Lower lobe of right lung (tissue), 2 donors: Measurements from ENCODE around the gene MROH2B. TPM values are rescaled to one million over a fixed set of nuclear protein-coding genes. Genes with fewer than 3 reads are reported as not detected.

Source experiments
- ATAC-seq, 2 donors: fragments of 200-7000 bp; cut with Tn5 transposase; one replicate each; pipeline ENCODE4 v1.9.1; 2020 to 2022; ENCODE audit warnings: mild to moderate bottlenecking in 2 of 2, moderate library complexity in 2 of 2
- DNase-seq: peaks from one replicate; pipeline ENCODE4 v3.0.0-alpha.2; 2020
- H3K27ac ChIP-seq: fragments of 200-600 bp; one replicate; pipeline ENCODE4 v1.8.0; 2022
- H3K27me3 ChIP-seq: fragments of 200-600 bp; one replicate; pipeline ENCODE4 v1.8.0; 2022; ENCODE audit warnings: low read depth
- H3K36me3 ChIP-seq: fragments of 200-600 bp; one replicate; pipeline ENCODE4 v1.8.0; 2022; ENCODE audit warnings: mild to moderate bottlenecking
- H3K4me1 ChIP-seq: fragments of 200-600 bp; one replicate; pipeline ENCODE4 v1.8.0; 2022
- H3K4me3 ChIP-seq: fragments of 200-600 bp; one replicate; pipeline ENCODE4 v1.8.0; 2022; ENCODE audit warnings: mild to moderate bottlenecking
- H3K9me3 ChIP-seq: fragments of 200-600 bp; one replicate; pipeline ENCODE4 v1.8.0; 2022
- intact Hi-C: fragments of 100-400 bp; cut with DNase I; formaldehyde crosslinking; loops from one replicate; pipeline ENCODE4 v1.11.0; 2022
- total RNA-seq: library from RNA; stranded (reverse); fragmentation: NEBNext Ultra II Directional; extraction: Animal tissue kit (Norgen Biotek cat#: 25700); gene quantifications from one replicate; pipeline ENCODE4 v1.2.1, GENCODE V29; 2021
- TF ChIP-seq, protein P1 (sequence below): fragments of 200-600 bp; IDR thresholded peaks from one replicate; pipeline ENCODE4 v1.8.0; 2022; ENCODE audit warnings: antibody characterized with exemption, mild to moderate bottlenecking
- donor health status: DM: no; HTN: yes; CAD: no; lungs with severe emphysema.

MROH2B gene
- total RNA-seq, 1 donor from 2014 or later, result not detected

DNA sequence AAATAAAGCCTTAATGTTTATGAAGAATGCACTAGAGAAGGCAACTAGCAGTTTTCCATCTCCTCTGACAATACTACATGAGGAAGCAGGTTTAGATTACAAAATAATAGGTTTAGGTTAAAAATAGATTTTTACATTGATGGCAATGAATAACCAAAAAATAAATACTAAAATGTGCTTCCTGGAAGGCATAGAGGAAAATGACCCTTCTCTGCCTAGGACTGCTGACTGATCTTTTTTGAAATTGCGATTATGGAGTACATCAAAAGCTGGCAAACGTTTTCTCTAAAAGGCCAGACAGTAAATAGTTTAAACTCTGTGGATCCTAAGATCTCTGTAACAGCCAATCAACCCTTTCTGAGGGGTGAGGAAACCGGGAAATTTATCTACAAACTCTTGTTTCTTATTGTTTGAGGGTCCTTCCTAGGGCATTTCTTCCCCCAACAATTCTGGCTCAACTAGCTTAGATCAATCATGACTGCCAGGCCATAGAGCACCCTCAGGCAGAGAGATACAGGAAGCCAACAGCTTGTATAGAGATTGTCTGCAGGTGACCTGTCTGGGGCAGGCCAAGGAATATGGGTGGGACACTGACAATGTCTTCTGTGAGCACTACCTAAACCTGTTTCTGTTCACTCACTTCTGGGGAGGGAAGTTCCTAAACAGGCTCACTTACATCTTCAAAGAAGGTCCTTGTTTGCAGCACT is 67.3 kb downstream of the MROH2B start:
- Histone ChIP-seq H3K4me1 (no peaks in the 10 kb centered on the region), H3K4me3 (no peak overlapping the region), H3K27me3 (no peaks in the 10 kb centered on the region), H3K9me3 (no peaks in the 10 kb centered on the region), H3K27ac (no peak overlapping the region), H3K36me3 (no peaks in the 10 kb centered on the region)
- DNase-seq (no peak), ATAC-seq (no peak)
- TF ChIP-seq, protein P1, sequence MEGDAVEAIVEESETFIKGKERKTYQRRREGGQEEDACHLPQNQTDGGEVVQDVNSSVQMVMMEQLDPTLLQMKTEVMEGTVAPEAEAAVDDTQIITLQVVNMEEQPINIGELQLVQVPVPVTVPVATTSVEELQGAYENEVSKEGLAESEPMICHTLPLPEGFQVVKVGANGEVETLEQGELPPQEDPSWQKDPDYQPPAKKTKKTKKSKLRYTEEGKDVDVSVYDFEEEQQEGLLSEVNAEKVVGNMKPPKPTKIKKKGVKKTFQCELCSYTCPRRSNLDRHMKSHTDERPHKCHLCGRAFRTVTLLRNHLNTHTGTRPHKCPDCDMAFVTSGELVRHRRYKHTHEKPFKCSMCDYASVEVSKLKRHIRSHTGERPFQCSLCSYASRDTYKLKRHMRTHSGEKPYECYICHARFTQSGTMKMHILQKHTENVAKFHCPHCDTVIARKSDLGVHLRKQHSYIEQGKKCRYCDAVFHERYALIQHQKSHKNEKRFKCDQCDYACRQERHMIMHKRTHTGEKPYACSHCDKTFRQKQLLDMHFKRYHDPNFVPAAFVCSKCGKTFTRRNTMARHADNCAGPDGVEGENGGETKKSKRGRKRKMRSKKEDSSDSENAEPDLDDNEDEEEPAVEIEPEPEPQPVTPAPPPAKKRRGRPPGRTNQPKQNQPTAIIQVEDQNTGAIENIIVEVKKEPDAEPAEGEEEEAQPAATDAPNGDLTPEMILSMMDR, result no peak
- intact Hi-C loops, result no loop called here

DNA sequence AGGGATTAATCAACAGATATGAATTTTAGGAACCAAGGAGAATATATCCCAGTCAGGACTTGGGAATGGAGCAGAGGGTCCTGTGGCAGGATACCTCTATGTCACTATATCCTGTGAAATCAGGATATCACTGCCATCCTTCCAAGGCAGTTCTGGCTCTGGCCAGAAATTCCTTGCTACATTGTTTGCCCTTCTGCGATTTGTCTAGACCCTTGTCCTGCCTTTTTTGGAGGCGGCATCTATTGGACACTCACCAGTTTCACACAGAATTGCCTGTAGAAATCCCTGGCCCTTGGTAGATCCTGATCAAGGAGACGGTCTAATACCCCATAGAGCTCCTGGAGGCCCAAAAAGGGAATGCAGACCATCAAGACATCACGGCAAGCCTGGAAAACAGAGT is 71.2 kb downstream of the MROH2B start:
- no peaks in the 10 kb centered on the region for H3K9me3 ChIP-seq
- no peak overlapping the region for H3K4me3 ChIP-seq
- DNase-seq (no peak), ATAC-seq (no peak)
- intact Hi-C loops, result no loop called here
- TF ChIP-seq, protein P1, result no peak
- no peaks in the 10 kb centered on the region for H3K4me1 ChIP-seq
- H3K36me3 ChIP-seq, result no peaks in the 10 kb centered on the region
- H3K27me3 ChIP-seq, result no peaks in the 10 kb centered on the region
- no peak overlapping the region for H3K27ac ChIP-seq

DNA sequence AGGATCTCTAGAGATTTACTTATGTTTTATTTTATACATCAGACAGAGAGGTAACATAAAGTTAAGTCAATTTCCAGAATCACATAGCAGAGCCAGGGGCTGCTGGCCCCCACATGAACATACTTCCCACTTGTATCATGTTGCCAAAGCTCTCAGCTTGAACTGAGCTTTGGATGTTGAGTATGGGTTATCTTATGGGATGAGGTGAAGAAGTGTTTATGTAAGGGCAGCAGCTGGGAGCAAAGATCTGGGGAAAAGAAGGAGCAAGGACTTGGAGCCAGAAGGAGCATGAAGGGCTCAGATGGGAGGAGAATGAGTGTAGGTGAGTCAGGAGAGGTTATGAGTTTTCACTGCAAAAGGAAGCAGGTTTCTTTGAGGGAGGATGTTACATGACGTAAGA is 72.0 kb downstream of the MROH2B start:
- TF ChIP-seq, protein P1, result no peak
- Histone ChIP-seq H3K27me3 (no peaks in the 10 kb centered on the region), H3K27ac (no peak overlapping the region), H3K4me1 (no peaks in the 10 kb centered on the region), H3K36me3 (no peaks in the 10 kb centered on the region), H3K4me3 (no peak overlapping the region), H3K9me3 (no peaks in the 10 kb centered on the region)
- no peak for DNase-seq
- no peak for ATAC-seq
- intact Hi-C loops, result no loop called here

DNA sequence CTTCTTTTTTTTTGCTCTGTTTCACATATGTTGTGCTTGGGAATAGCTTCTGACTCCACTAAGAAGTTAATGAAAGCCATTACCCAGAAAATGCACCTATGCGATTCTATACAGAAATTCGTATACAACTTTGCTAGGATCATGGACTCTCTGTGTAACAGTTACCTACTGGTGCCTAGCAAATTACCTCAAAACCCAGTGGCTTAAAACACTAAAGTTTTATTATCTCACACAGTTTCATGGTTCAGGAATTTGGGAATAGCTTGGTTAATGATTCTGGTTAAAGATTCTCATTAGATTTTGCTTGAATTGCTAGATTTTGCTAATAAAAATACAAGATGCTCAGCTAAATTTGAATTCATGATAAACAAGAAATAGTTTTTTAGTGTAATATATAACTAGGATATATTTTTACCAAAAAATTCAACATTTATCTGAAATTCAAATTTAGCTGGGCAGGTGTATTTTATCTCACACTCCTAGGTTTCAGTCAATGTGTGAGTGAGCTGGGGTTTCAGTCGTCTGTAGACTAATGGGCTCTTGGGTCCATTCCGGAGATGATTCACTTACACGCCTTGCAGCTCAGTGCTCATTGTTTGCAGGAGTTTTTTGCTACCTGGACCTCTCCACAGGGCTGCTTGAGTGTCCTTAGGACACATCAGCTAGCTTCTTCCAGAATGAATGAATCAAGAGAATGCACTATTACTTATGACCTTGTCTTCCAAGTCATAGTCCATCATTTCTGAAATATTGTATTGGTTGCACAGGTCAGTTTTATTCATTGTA is 75.1 kb downstream of the MROH2B start:
- TF ChIP-seq, protein P1, result no peak
- no peaks in the 10 kb centered on the region for H3K9me3 ChIP-seq
- no peak overlapping the region for H3K4me3 ChIP-seq

DNA sequence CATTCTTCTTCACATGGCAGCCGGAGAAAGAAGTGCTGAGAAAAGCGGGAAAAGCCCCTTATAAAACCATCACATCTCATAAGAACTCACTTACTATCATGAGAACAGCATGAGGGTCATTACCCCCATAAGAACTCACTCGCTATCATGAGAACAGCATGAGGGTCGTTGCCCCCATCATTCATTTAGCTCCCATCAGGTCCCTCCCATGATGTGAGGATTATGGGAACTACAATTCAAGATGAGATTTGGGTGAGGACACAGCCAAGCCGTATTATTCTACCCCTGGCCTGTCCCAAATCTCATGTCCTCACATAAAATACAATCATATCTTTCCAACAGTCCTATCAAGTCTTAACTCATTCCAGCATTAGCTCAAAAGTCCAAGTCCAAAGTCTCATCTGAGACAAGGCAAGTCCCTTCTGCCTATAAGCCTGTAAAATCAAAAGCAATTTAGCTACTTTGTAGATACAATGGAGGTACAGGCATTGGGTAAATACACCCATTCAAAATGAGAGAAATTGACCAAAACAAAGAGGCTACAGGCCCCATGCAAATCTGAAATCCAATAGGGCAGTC is 79.1 kb downstream of the MROH2B start:
- Histone ChIP-seq H3K27ac (peak overlapping the region; percentile 68), H3K4me1 (peaks cover 21% of the 10 kb centered on the region), H3K4me3 (no peak overlapping the region), H3K9me3 (no peaks in the 10 kb centered on the region), H3K27me3 (no peaks in the 10 kb centered on the region), H3K36me3 (no peaks in the 10 kb centered on the region)
- DNase-seq (no peak), ATAC-seq (no peak)
- TF ChIP-seq, protein P1, result no peak
- intact Hi-C loops, result no loop called here

More for the DNA sequence above, 75.1 kb downstream of the MROH2B start:
- no peaks in the 10 kb centered on the region for H3K36me3 ChIP-seq
- peaks cover 9% of the 10 kb centered on the region for H3K4me1 ChIP-seq
- intact Hi-C loops, result no loop called here
- ATAC-seq (no peak), DNase-seq (no peak)
- no peaks in the 10 kb centered on the region for H3K27me3 ChIP-seq
- H3K27ac ChIP-seq, result no peak overlapping the region
